GM21526 (cell line): ENCODE measurements around the gene SLF2.
A peak's percentile ranks its signal among the peaks of the same experiment; 100 is the strongest.

ENCODE experiments used
- ATAC-seq: cut with Tn5 transposase; IDR thresholded peaks from one replicate; pipeline ENCODE4 v1.9.1; 2021; ENCODE audit warnings: moderate library complexity; ENCODE audit not compliant: unreplicated experiment, low FRiP score

SLF2 gene

GRCh38 chr10:101011517-101012423 is 99.0 kb downstream of the SLF2 start:
- no peak for ATAC-seq

GRCh38 chr10:101012525-101013364 is 100.0 kb downstream of the SLF2 start:
- ATAC-seq = peak; percentile 62

DNA sequence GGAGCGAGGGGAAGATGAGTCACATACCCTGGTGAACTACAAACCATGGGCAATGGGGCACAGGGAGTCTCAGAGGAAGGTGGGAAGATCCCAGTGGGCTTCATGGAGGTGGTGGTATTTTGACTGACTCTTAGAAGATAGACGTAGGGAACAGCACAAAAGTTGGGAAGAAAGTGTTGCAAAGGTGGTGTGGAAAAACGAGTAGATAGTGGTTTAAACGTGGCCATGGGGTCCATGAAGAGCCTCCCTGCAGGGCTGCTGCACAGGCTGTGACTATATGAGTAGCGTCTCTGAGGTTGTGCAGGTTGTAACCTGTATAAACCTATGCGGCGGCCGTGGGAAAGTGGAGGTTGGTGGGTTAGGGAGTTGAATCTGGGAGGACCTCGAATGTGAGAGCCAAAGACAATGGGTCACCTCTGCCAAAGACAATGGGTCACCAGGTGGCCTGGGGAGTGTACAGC is 100.6 kb downstream of the SLF2 start:
- no peak for ATAC-seq

DNA sequence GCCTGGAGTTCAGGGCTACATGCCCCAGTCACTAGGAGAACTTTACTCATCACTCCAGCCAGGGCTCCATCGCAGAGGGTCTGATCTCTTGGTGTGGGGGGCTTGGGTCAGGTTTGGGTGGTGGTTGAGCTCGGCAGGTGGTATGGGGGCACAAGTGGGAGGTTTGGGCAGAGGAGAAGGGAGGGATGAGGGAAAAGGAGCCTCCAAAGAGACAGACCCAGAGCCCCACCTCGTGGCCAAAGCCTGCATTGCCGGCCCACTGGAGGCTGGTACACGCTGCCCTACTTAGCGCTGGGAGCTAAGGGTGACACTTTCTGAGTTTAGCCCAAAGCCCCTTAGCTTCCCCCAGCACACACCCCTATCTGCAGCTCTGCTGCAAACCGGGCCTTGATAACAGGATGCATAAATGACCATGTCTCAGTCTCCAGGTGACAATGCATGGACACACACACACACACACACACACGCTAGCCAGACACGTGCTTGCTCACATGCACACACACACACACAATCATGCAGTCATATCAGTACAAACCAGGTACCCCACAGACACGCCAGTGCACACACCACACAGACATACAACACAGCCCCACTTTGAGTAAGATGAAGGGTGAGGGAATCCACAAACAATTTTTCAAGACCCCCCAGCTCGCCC is 101.6 kb downstream of the SLF2 start:
- no peak for ATAC-seq
